BJ (cell line): ENCODE results near the gene DOCK3. TPM values are rescaled to one million over a fixed set of nuclear protein-coding genes. Genes with fewer than 3 reads are reported as not detected.

Experiments used
- CTCF ChIA-PET: fragments of 350-600 bp; formaldehyde crosslinking; extraction: SDS; loops from one replicate; lab custom pipeline; 2021; ENCODE audit warnings: antibody characterized with exemption, inconsistent platforms; lab: Yijun Ruan, JAX
- POLR2A ChIA-PET: fragments of 300-600 bp; sonication (Branson Sonifier 250); formaldehyde crosslinking; extraction: SDS; loops from one replicate; lab custom pipeline; 2021; ENCODE audit warnings: antibody characterized with exemption; lab: Charles Lee
- DNase-seq: peaks from one replicate; pipeline ENCODE4 v3.0.0-alpha.2; 2011; ENCODE audit warnings: low read depth
- H3K27me3 ChIP-seq: 2 replicates; pipeline ENCODE4 v1.6.0; 2011; ENCODE audit warnings: low read length; ENCODE audit not compliant: control insufficient read depth, insufficient read depth
- H3K36me3 ChIP-seq: 2 replicates; pipeline ENCODE4 v1.5.1; 2011; ENCODE audit warnings: low read length; ENCODE audit not compliant: control insufficient read depth, insufficient read depth
- H3K4me3 ChIP-seq: 2 replicates; pipeline ENCODE4 v1.5.1; 2011; ENCODE audit warnings: low read depth, mild to moderate bottlenecking, control low read depth, low read length
- polyA plus RNA-seq: library from polyadenylated mRNA; depleted of rRNA; stranded (reverse); fragments of >200 nt; gene quantifications from 2 replicates; pipeline ENCODE4 v1.2.3, GENCODE V29; 2011
- TF ChIP-seq, protein P1 (sequence below): IDR thresholded peaks from 2 replicates; pipeline ENCODE4 v1.5.1; 2011; ENCODE audit warnings: low read depth, mild to moderate bottlenecking, control low read depth, inconsistent platforms, low read length, moderate library complexity; ENCODE audit not compliant: insufficient read depth

DOCK3 gene
- polyA plus RNA-seq, 1 experiment: 0.09 TPM

DNA sequence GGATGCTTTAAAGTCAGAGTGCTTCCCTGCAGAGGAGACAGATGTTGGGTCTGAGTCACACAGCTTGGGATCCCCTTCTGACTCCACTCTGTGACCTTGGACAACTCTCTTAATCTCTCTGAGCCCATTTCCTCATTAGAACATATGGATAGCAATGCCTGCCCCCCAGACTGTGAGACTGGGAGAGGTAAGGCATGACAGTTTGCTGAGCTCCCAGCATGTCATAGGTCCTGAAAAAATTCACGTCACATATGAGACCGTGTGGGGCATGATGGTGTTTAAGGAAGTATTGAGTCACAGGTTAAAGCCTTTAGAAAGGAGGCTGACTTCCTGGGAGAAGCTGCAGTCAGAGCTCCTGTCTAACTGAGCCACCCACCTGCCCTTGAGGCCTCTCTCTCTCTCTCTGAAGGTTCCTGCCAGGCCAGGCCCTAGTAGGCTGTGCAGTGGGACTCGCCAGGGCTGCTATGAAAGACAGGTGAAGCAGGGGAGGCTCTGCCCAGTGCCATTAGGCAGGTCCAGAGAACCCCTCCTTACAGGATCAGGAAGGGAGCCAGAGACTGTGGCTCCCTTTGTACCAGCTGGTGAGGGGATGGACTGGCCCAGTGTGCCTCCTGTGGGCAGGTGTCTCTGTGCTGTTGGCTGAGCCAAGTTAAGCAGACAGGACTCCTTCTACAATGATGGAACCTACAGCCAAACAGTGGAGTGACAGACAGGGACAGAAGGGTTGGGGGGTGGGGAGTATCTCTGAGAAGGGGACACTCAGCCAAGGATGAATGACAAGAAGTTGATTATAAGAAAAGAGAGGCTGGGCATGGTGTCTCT, 19.5 kb upstream of the DOCK3 start:
- Histone ChIP-seq H3K36me3 (no peaks in the 10 kb centered on the region), H3K27me3 (no peaks in the 10 kb centered on the region), H3K4me3 (no peak overlapping the region)
- DNase-seq: no peak
- TF ChIP-seq, protein P1, sequence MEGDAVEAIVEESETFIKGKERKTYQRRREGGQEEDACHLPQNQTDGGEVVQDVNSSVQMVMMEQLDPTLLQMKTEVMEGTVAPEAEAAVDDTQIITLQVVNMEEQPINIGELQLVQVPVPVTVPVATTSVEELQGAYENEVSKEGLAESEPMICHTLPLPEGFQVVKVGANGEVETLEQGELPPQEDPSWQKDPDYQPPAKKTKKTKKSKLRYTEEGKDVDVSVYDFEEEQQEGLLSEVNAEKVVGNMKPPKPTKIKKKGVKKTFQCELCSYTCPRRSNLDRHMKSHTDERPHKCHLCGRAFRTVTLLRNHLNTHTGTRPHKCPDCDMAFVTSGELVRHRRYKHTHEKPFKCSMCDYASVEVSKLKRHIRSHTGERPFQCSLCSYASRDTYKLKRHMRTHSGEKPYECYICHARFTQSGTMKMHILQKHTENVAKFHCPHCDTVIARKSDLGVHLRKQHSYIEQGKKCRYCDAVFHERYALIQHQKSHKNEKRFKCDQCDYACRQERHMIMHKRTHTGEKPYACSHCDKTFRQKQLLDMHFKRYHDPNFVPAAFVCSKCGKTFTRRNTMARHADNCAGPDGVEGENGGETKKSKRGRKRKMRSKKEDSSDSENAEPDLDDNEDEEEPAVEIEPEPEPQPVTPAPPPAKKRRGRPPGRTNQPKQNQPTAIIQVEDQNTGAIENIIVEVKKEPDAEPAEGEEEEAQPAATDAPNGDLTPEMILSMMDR: no peak
- POLR2A ChIA-PET: no interaction called here
- CTCF ChIA-PET: interaction anchor here (1.0 to 1.2 kb wide), 2 partner anchors 26 to 39 kb away, joined by 3 read pairs; no protein-coding TSS in a partner anchor

DNA sequence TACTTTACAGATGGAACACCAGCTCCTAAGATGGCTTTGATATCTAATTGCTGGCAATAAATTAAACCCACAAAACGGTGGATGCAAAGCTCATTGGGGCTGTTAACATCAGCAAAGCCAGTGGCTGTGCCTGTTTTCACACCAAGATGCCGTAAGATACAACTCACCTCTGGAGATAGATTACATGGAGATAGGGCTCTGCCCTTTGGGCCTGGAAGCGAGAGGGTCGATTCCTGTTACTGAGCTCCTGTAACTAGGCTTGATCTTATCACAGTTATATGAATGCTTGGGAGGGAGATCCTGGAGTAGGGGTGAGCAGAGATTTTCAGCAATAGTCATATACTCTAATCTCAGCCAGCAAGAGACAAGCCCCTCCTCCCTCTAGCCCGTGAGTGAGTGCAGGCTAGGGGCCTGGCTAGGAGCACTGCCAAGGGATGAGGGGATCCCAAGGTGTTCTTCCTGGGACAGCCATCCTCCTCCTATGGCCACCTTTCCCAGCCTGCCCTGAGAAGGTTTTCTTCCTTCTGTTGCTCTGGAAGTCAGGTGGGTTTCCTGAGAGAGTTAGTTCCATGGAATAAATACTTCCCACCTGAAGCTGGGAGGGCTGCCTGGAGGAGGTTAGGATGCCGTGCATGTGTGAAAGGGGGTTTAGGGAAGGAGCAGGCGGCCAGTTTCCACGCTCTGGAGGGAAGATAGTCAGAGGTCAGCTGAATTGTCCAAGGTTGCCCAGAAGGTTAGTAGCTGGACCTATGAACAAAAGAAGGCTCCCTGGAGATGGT, 18.1 kb upstream of the DOCK3 start:
- TF ChIP-seq, protein P1: no peak
- ChIA-PET POLR2A (no interaction called here), CTCF (interaction anchor here (0.8 to 1.8 kb wide), 2 partner anchors 40 to 733 kb away, joined by 3 to 8 read pairs; no protein-coding TSS in a partner anchor)
- Histone ChIP-seq H3K27me3 (no peaks in the 10 kb centered on the region), H3K36me3 (no peaks in the 10 kb centered on the region), H3K4me3 (no peak overlapping the region)
- no peak for DNase-seq

DNA sequence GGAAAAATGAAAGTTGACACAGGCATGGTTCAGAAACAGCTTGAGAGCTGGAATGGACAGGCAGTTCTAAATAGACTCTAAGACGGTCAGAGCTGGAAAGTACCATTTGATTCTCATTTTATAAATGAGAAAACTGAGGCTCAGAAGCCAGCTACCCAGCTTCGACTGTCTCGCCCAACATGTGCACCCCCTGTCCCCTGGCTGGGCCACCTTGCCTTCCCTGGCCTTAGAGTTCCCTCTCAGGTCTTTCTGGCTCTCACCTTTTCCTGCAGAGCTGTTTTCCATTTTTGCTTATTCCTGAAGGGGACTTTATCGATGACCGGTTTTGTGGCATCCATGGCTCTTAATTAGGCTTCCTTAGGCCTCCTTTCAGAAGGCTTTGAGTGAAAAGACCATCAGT, 17.3 kb upstream of the DOCK3 start:
- no peak for DNase-seq
- CTCF ChIA-PET: interaction anchor here (0.8 to 1.8 kb wide), 2 partner anchors 41 to 733 kb away, joined by 3 to 8 read pairs; no protein-coding TSS in a partner anchor
- TF ChIP-seq, protein P1: no peak
- Histone ChIP-seq H3K27me3 (no peaks in the 10 kb centered on the region), H3K36me3 (no peaks in the 10 kb centered on the region), H3K4me3 (no peak overlapping the region)
- POLR2A ChIA-PET: no interaction called here

DNA sequence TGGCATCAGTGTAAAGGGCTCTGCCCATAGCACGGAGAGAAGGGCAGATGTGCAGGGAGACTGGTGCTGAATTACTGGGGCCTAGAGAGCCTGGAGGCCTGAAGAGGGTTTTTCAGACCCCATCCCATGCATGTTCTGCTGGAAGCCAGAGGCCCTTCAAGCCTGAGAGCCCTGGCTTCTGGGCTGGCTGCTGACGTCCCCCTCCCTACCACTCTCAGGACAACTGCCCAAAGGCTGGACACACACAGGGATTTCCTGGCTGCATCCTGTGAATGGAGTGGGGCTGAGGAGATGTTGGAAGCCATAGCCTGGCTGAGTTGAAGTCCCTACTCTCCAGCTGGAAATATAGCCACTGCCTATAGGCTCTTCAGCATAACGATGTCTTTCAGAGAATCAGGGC, 16.9 kb upstream of the DOCK3 start:
- Histone ChIP-seq H3K27me3 (no peaks in the 10 kb centered on the region), H3K4me3 (no peak overlapping the region), H3K36me3 (no peaks in the 10 kb centered on the region)
- TF ChIP-seq, protein P1: no peak
- CTCF ChIA-PET: interaction anchor here (0.8 to 1.8 kb wide), 3 partner anchors 42 to 732 kb away, joined by 3 to 8 read pairs (median 4); no protein-coding TSS in a partner anchor
- POLR2A ChIA-PET: no interaction called here
- no peak for DNase-seq

DNA sequence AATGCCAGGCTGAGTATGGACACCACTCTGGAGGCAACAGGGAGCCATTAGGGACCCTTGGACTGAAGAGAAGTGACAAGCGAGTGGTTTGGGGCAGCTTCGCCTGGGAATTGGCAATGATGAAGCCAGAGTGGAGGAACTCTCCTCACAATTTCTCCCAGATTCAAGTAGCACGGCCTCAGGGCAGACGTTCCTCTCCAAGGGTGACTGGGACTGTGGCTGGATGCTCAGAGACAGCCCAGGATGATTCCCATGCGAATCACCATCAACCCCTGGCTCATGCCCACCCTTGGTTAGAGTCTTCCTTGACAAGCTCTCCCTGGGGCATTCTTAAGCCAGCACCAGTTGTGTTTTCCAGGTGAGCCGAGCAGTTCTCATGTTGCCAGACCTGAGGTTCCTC, 16.3 kb upstream of the DOCK3 start:
- POLR2A ChIA-PET: no interaction called here

More for the DNA sequence above, 16.3 kb upstream of the DOCK3 start:
- CTCF ChIA-PET: interaction anchor here (0.8 kb wide), 1 partner anchor 42 kb away, joined by 4 read pairs; no protein-coding TSS in a partner anchor
- peak; percentile 14 for DNase-seq
- TF ChIP-seq, protein P1: no peak
- Histone ChIP-seq H3K27me3 (no peaks in the 10 kb centered on the region), H3K4me3 (no peak overlapping the region), H3K36me3 (no peaks in the 10 kb centered on the region)
